Measurements from ENCODE around the gene CCSER2.

DNA sequence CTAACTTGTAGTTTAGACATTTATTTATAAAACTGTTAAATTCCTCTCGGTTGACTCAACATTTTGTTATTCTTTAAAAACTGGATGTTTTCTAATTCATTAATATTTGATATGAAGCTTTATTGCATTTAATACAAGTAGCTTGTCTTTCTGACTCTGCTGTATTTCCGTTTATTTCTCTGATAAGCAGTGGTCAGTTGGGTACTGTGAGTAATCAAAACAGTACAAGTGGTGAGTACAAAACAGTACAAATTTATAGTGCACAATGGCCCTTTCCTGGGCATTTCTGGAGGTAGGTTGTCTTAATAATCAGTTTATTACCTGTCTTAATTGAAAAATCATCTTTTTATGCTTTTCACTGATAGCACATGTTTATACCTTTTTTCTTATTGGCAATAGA, 182.7 kb downstream of the CCSER2 start:
- TF ChIP-seq CEBPB (IDR thresholded peaks at IDR 0.05) = no peak
- TF ChIP-seq POLR2A (IDR thresholded peaks at IDR 0.05; ENCODE audit: low read length) = no peak
- TF ChIP-seq, protein P1, sequence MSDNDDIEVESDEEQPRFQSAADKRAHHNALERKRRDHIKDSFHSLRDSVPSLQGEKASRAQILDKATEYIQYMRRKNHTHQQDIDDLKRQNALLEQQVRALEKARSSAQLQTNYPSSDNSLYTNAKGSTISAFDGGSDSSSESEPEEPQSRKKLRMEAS (IDR thresholded peaks at IDR 0.05) = no peak
- no peak for TF ChIP-seq BHLHE40 (IDR thresholded peaks at IDR 0.05; ENCODE audit: low read depth, low read length)
- TF ChIP-seq, protein P2, sequence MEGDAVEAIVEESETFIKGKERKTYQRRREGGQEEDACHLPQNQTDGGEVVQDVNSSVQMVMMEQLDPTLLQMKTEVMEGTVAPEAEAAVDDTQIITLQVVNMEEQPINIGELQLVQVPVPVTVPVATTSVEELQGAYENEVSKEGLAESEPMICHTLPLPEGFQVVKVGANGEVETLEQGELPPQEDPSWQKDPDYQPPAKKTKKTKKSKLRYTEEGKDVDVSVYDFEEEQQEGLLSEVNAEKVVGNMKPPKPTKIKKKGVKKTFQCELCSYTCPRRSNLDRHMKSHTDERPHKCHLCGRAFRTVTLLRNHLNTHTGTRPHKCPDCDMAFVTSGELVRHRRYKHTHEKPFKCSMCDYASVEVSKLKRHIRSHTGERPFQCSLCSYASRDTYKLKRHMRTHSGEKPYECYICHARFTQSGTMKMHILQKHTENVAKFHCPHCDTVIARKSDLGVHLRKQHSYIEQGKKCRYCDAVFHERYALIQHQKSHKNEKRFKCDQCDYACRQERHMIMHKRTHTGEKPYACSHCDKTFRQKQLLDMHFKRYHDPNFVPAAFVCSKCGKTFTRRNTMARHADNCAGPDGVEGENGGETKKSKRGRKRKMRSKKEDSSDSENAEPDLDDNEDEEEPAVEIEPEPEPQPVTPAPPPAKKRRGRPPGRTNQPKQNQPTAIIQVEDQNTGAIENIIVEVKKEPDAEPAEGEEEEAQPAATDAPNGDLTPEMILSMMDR (IDR thresholded peaks at IDR 0.05) = no peak

Measured in A549 (cell line).